Pancreas (tissue), 10 donors: ENCODE results near the gene TNFAIP3. TPM values are rescaled to one million over a fixed set of nuclear protein-coding genes. Genes with fewer than 3 reads are reported as not detected.

Source experiments
- ATAC-seq, 4 donors: fragments of 200-7000 bp; cut with Tn5 transposase; one replicate each; pipeline versions ENCODE4 v1.8.0 to v1.9.1; 2020; ENCODE audit warnings: mild to moderate bottlenecking in 4 of 4, moderate library complexity in 4 of 4
- DNase-seq, 6 donors: peaks; one replicate each; pipeline ENCODE4 v3.0.0-alpha.2; 2020
- FAIRE-seq: peaks from 2 replicates; lab custom pipeline; 2012; peaks lifted over from hg19 to GRCh38; lab: Jason Lieb, UNC
- H3K27ac ChIP-seq, 4 donors: fragments of 200-600 bp; sonication (generic); 1 replicate in 3 of 4; 2 replicates in 1 of 4; pipeline versions ENCODE4 v1.5.0 to v1.8.0; 2020
- H3K27me3 ChIP-seq, 4 donors: fragments of 200-600 bp; one replicate each; pipeline ENCODE4 v1.8.0; 2021
- H3K36me3 ChIP-seq, 3 donors: fragments of 200-600 bp; sonication (generic) in 1 of 3; one replicate each; pipeline versions ENCODE4 v1.5.0 to v1.8.0; 2020 to 2021
- H3K4me1 ChIP-seq, 3 donors: fragments of 200-600 bp; one replicate each; pipeline ENCODE4 v1.8.0; 2021
- H3K4me3 ChIP-seq, 4 donors: fragments of 200-600 bp; sonication (generic) in 2 of 4; one replicate each; pipeline versions ENCODE4 v1.5.0 to v1.8.0; 2020 to 2021
- H3K9me3 ChIP-seq, 4 donors: fragments of 200-600 bp; one replicate each; pipeline ENCODE4 v1.8.0; 2021
- CTCF ChIP-seq, 4 donors: fragments of 200-600 bp; sonication (generic) in 3 of 4; IDR thresholded peaks; one replicate each; pipeline versions ENCODE4 v1.5.0 to v1.8.0; 2021; ENCODE audit warnings: antibody characterized with exemption in 4 of 4
- WGBS, 2 donors: extraction: QIAGEN DNeasy Blood & Tissue Kit; methylation state at CpG; one replicate each; pipeline ENCODE4 v1.1.7; 2013; 5-methylcytosine and 5-hydroxymethylcytosine counted together
- intact Hi-C, 3 donors: fragments of 100-400 bp; cut with DNase I; formaldehyde crosslinking; loops; one replicate each; pipeline versions ENCODE4 v1.11.1 to v1.14.2; 2022
- polyA plus RNA-seq, 2 donors: library from polyadenylated mRNA; stranded (reverse); fragments of 200-250 nt; gene quantifications; one replicate each; pipeline ENCODE4 v1.2.3, GENCODE V29; 2013
- total RNA-seq, 6 donors: library from RNA; stranded (reverse); fragmentation: NEBNext Ultra II Directional in 4 of 6; extraction: Animal tissue kit (Norgen Biotek cat#: 25700) in 4 of 6; gene quantifications; one replicate each; pipeline versions ENCODE4 v1.2.1 to v1.2.4, GENCODE V29; 2021 to 2023
- donor health status: healthy with polysubstance abuse.
- donor health status: DM: no; HTN: no; CAD: no; lungs with moderate emphysema.
- donor health status: DM: no; HTN: no; CAD: no.
- donor health status: control.
- donor health status: control.
- donor health status: Bipolar disorder and iron deficiency.
- donor health status: DM: yes; HTN: yes; CAD: no.
- donor health status: DM: no; HTN: no; CAD: no.
- donor health status: DM: no; HTN: no; CAD: no.
- donor health status: DM: yes; HTN: yes; CAD: no.

Gene TNFAIP3
- total and polyA plus RNA-seq, 8 donors, result 9.3 to 59.2 (median 14.2) TPM

DNA sequence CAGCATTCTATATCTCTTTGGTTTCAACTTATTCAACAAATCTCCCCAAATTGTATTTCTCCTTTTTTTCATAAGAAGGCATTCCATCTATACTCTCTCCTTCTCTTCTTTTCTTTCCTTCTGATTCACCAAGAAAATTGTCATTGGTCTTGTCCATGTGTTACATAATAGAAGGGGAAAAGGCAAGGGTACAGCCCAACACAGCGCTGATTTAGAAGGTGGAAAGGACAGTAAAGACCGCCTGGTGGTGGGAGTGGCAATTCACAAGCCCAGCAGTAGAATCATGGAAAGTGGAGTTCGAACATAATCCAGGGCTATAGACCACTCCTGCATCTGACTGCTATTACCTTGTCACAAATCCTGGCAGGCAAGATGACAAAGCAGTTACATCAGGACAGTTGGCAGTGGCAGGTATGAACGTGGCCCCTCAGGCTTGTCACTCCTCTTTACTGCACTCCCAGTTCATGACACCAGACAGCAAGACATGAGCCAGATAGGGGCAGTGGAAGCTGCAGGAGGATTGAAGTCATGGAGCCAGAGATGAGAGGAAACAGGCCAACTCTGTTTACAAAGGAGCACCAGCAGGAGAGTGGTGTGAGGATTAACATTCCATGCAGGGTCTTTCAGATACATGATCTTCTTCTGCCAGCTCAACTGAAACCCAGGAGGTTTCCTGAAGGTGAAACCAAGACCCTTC is 2.1 kb upstream of the TNFAIP3 start:
- Histone ChIP-seq H3K36me3 (no peaks in the 10 kb centered on the region), H3K27ac (no peak overlapping the region), H3K9me3 (no peaks in the 10 kb centered on the region), H3K4me3 (no peak overlapping the region), H3K27me3 (no peaks in the 10 kb centered on the region), H3K4me1 (peaks cover 0 to 6% (median 0%) of the 10 kb centered on the region in 3 donors)
- intact Hi-C loops, result loop anchor here in 1 of 3 donors (5.0 to 10.0 kb wide), 2 partner anchors 80 to 158 kb away; no protein-coding TSS in a partner anchor
- FAIRE-seq (no peak), DNase-seq (no peak), ATAC-seq (no peak)
- no peak for TF ChIP-seq CTCF (IDR thresholded peaks at IDR 0.05)
- 71 to 82% methylated on average over 4 of the region's 4 CpGs for WGBS, 2 donors

DNA sequence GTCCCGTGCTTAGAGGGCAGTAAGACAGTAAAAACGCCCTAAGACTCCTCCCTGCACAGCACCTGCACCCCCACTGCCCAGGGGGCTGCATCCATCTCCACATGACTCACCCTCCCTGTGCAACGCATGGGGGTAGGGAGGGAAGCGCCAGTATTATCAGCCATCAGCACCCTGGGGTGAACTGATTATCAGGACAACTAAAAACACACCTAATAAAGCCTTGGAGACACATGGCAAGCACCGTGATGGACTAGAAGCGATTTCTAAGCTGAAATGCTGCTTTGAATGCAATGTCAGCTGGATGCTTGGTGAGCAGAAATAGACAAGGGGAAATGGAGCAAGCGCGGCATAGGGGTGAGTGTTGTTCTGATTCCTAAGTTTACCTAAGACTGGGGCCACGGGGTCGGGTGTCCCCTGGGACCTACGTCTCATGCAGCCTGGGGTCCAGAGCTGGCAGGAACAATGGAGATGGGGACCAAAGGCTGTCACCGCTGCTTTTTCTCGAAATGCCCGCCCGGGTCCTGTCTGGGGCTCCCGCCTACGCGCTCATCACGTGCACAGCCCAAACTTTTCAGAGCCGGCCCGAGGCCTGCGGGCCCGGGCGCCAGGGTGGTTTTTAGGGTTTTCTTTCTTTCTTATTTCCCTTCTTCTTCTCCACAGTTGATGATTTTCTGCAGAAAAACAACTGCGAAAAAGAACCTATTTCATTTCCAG is 702 bp upstream of the TNFAIP3 start:
- intact Hi-C loops, result loop anchor here in 1 of 3 donors (5.0 to 10.0 kb wide), 2 partner anchors 78 to 159 kb away; no protein-coding TSS in a partner anchor
- H3K9me3 ChIP-seq, result no peaks in the 10 kb centered on the region
- 9 to 10% methylated on average over 25 of the region's 25 CpGs for WGBS, 2 donors
- ATAC-seq (peak; percentile 3 to 16 (median 9)), DNase-seq (peak in 4 of 6 donors; percentile 9 to 82 (median 61)), FAIRE-seq (no peak)
- no peaks in the 10 kb centered on the region for H3K27me3 ChIP-seq
- no peaks in the 10 kb centered on the region for H3K36me3 ChIP-seq
- H3K27ac ChIP-seq, result peak overlapping the region; percentile 35 to 84 (median 58)
- H3K4me3 ChIP-seq, result peak overlapping the region; percentile 28 to 93 (median 56)
- H3K4me1 ChIP-seq, result peaks cover 0 to 12% (median 0%) of the 10 kb centered on the region in 3 donors
- no peak for TF ChIP-seq CTCF (IDR thresholded peaks at IDR 0.05)

GRCh38 chr6:137867685-137868509 is 838 bp downstream of the TNFAIP3 start:
- H3K4me1 ChIP-seq, result peaks cover 0 to 23% (median 4%) of the 10 kb centered on the region in 3 donors
- WGBS, 2 donors, result 1% methylated on average over 32 of the region's 32 CpGs
- peak overlapping the region; percentile 61 to 93 (median 88) for H3K4me3 ChIP-seq
- intact Hi-C loops, result loop anchor here in 1 of 3 donors (5.0 to 10.0 kb wide), 2 partner anchors 77 to 161 kb away; no protein-coding TSS in a partner anchor
- no peak for FAIRE-seq
- no peaks in the 10 kb centered on the region for H3K27me3 ChIP-seq
- peak; percentile 39 to 45 (median 44) for ATAC-seq
- peak in 4 of 6 donors; percentile 38 to 73 (median 52) for DNase-seq
- H3K36me3 ChIP-seq, result peaks cover 0 to 5% (median 0%) of the 10 kb centered on the region in 3 donors
- TF ChIP-seq CTCF (IDR thresholded peaks at IDR 0.05), result no peak
- no peaks in the 10 kb centered on the region for H3K9me3 ChIP-seq
- H3K27ac ChIP-seq, result peak overlapping the region; percentile 90 to 97 (median 93)

- peak overlapping the region in 2 of 4 donors; percentile 94 to 97 for H3K27ac ChIP-seq
- peaks cover 0 to 29% (median 9%) of the 10 kb centered on the region in 3 donors for H3K4me1 ChIP-seq
- WGBS, 2 donors, result 55 to 58% methylated on average over 10 of the region's 10 CpGs
- H3K27me3 ChIP-seq, result no peaks in the 10 kb centered on the region
- DNase-seq, result no peak
- peaks cover 0 to 5% (median 0%) of the 10 kb centered on the region in 3 donors for H3K36me3 ChIP-seq
- peak overlapping the region; percentile 61 to 93 (median 88) for H3K4me3 ChIP-seq
- no peak for ATAC-seq
- H3K9me3 ChIP-seq, result no peaks in the 10 kb centered on the region
- intact Hi-C loops, result loop anchor here in 1 of 3 donors (5.0 to 10.0 kb wide), 2 partner anchors 76 to 162 kb away; no protein-coding TSS in a partner anchor
- FAIRE-seq, result no peak
- TF ChIP-seq CTCF (IDR thresholded peaks at IDR 0.05), result no peak
These were observed 1.9 kb downstream of the TNFAIP3 start for GRCh38 chr6:137868721-137869548.
